Adrenal gland (tissue), 12 donors: ENCODE data around the gene TMEM116. TPM values are rescaled to one million over a fixed set of nuclear protein-coding genes. Genes with fewer than 3 reads are reported as not detected.

Source experiments
- DNase-seq, 7 donors: peaks; one replicate each; pipeline ENCODE4 v3.0.0-alpha.2; 2019 to 2020
- H3K27ac ChIP-seq, 5 donors: fragments of 200-600 bp; sonication (generic) in 4 of 5; 1 replicate in 3 of 5; 2 replicates in 2 of 5; pipeline versions ENCODE4 v1.5.1 to v1.8.0; 2016 to 2020; ENCODE audit warnings: mild to moderate bottlenecking in 1 of 5
- H3K27me3 ChIP-seq: fragments of 200-600 bp; 2 replicates; pipeline ENCODE4 v1.8.0; 2021
- H3K36me3 ChIP-seq, 2 donors: fragments of 200-600 bp; replicated peaks in 1 of 2; 1 replicate in 1 of 2; 2 replicates in 1 of 2; pipeline versions ENCODE4 v1.5.1 to v1.8.0; 2018 to 2022
- H3K4me1 ChIP-seq, 2 donors: fragments of 200-600 bp; replicated peaks in 1 of 2; 1 replicate in 1 of 2; 2 replicates in 1 of 2; pipeline versions ENCODE4 v1.5.1 to v1.8.0; 2018 to 2021
- H3K4me3 ChIP-seq, 4 donors: fragments of 200-600 bp; sonication (generic) in 3 of 4; one replicate each; pipeline ENCODE4 v1.5.1; 2016 to 2018
- H3K9me3 ChIP-seq, 3 donors: fragments of 200-600 bp; sonication (generic) in 1 of 3; replicated peaks in 1 of 3; 1 replicate in 2 of 3; 2 replicates in 1 of 3; pipeline versions ENCODE4 v1.5.1 to v1.8.0; 2016 to 2021
- POLR2A ChIP-seq, 2 donors: fragments of 450-650 bp; IDR thresholded peaks; one replicate each; pipeline ENCODE4 v1.6.1; 2017; ENCODE audit warnings: antibody characterized with exemption in 2 of 2, mild to moderate bottlenecking in 2 of 2, moderate library complexity in 1 of 2
- WGBS, 4 donors: extraction: QIAGEN DNeasy Blood & Tissue Kit in 2 of 4; methylation state at CpG; one replicate each; pipeline versions ENCODE4 v1.1.5 to v1.1.7; 2013 to 2017; 5-methylcytosine and 5-hydroxymethylcytosine counted together
- intact Hi-C, 2 donors: fragments of 100-400 bp; cut with DNase I; formaldehyde crosslinking; loops; one replicate each; pipeline versions ENCODE4 v1.14.1 to v1.15.0; 2022 to 2023
- polyA plus RNA-seq, 3 donors: library from polyadenylated mRNA; stranded (reverse); fragments of 200-250 nt in 2 of 3; fragments of 350-450 nt in 1 of 3; fragmentation: Illumina TruSeq in 1 of 3; extraction: RNeasy Lipid Tissue Mini Kit (QIAGEN cat#74804) in 1 of 3; gene quantifications; one replicate each; pipeline ENCODE4 v1.2.3, GENCODE V29; 2013 to 2014
- total RNA-seq, 9 donors: library from RNA; depleted of rRNA in 4 of 9; stranded (reverse); fragments of >200 nt in 4 of 9; fragments of 120-200 nt in 1 of 9; fragmentation: NEBNext Ultra II Directional in 1 of 9; extraction: Animal tissue kit (Norgen Biotek cat#: 25700) in 1 of 9; gene quantifications; one replicate each; pipeline versions ENCODE4 v1.1.0 to v1.2.4, GENCODE V29; 2013 to 2023
- TF ChIP-seq, protein P1 (sequence below), 6 experiments: fragments of 450-650 bp in 4 of 6; fragments of 200-600 bp in 2 of 6; sonication (generic) in 1 of 6; IDR thresholded peaks; 1 replicate in 5 of 6; 2 replicates in 1 of 6; pipeline versions ENCODE4 v1.5.1 to v1.8.0; 2016 to 2021; ENCODE audit warnings: antibody characterized with exemption in 6 of 6, mild to moderate bottlenecking in 2 of 6, moderate library complexity in 1 of 6
- donor health status: healthy with polysubstance abuse.
- donor health status: Bipolar disorder and iron deficiency.
- donor health status: DM: yes; HTN: yes; CAD: no.
- donor health status: DM: no; HTN: no; CAD: no.
- donor health status: DM: no; HTN: no; CAD: no.
- donor health status: DM: yes; HTN: yes; CAD: no.

TMEM116 gene
- total and polyA plus RNA-seq, 12 donors = 6.3 to 32.4 (median 18.8) TPM

DNA sequence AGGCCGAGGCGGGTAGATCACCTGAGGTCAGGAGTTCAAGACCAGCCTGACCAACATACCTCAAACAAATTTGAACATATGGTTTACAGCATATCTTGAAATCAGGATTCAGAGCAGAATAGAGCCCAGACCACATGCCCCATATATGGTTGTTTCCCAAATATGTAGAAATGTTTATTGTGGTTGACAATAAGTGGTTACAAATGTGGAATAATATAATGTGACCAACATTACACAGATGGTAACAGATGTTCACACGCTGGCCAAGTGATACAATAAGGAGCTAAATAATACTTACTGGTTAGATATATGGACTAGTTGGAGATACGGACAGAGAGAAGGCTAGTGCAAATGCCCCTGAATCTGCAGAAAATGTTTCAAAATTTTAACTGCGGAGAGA, 85.6 kb downstream of the TMEM116 start:
- intact Hi-C loops = no loop called here
- no peak for TF ChIP-seq POLR2A (IDR thresholded peaks at IDR 0.05)
- TF ChIP-seq, protein P1, sequence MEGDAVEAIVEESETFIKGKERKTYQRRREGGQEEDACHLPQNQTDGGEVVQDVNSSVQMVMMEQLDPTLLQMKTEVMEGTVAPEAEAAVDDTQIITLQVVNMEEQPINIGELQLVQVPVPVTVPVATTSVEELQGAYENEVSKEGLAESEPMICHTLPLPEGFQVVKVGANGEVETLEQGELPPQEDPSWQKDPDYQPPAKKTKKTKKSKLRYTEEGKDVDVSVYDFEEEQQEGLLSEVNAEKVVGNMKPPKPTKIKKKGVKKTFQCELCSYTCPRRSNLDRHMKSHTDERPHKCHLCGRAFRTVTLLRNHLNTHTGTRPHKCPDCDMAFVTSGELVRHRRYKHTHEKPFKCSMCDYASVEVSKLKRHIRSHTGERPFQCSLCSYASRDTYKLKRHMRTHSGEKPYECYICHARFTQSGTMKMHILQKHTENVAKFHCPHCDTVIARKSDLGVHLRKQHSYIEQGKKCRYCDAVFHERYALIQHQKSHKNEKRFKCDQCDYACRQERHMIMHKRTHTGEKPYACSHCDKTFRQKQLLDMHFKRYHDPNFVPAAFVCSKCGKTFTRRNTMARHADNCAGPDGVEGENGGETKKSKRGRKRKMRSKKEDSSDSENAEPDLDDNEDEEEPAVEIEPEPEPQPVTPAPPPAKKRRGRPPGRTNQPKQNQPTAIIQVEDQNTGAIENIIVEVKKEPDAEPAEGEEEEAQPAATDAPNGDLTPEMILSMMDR (IDR thresholded peaks at IDR 0.05) = no peak
- Histone ChIP-seq H3K9me3 (no peaks in the 10 kb centered on the region), H3K36me3 (peaks cover 0 to 5% of the 10 kb centered on the region in 2 donors), H3K27me3 (no peaks in the 10 kb centered on the region), H3K4me3 (no peak overlapping the region), H3K27ac (no peak overlapping the region), H3K4me1 (no peaks in the 10 kb centered on the region)
- DNase-seq = no peak
- 86 to 95% (median 94%) methylated on average over 5 of the region's 5 CpGs for WGBS, 4 donors

DNA sequence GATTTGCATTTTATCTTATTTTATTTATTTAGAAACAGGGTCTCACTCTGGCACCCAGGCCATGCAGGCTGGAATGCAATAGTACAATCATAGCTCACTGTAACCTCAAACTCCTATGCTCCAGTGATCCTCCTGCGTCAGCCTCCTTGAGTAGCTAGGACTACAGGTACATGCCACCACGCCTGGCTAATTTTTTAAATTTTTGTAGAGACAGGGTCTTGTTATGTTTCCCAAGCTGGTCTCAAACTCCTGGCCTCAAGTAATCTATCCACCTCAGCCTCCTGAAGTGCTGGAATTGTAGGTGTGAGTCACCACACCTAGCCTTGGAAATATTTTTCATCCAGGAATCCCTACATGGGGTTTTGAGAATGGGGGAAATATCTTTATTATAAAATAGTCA, 86.3 kb downstream of the TMEM116 start:
- H3K9me3 ChIP-seq = no peaks in the 10 kb centered on the region
- intact Hi-C loops = no loop called here
- 93 to 100% (median 97%) methylated on average over 2 of the region's 2 CpGs for WGBS, 4 donors
- no peaks in the 10 kb centered on the region for H3K4me1 ChIP-seq
- no peak overlapping the region for H3K4me3 ChIP-seq
- H3K27ac ChIP-seq = no peak overlapping the region
- H3K36me3 ChIP-seq = peaks cover 0 to 4% of the 10 kb centered on the region in 2 donors
- H3K27me3 ChIP-seq = no peaks in the 10 kb centered on the region
- no peak for DNase-seq
- TF ChIP-seq POLR2A (IDR thresholded peaks at IDR 0.05) = no peak
- TF ChIP-seq, protein P1 (IDR thresholded peaks at IDR 0.05) = no peak

DNA sequence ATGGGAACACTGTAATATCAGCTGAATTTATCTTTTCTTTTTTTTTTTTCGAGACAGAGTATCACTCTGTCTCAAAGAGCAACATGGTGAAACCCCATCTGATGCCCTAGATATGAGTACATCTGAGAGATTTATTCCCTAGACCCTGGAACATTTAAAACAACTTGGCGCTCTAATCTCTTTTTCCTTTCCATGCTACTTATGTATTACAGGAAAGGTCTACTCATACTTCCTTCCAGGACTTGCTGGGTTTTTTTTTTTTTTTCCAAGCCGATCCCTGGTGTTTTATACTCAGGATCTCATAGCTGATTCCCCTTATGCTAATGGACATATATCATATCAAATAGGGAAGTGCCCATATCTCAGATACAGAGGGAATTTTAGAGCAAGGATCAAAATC, 87.8 kb downstream of the TMEM116 start:
- TF ChIP-seq POLR2A (IDR thresholded peaks at IDR 0.05) = no peak
- TF ChIP-seq, protein P1 (IDR thresholded peaks at IDR 0.05) = no peak
- Histone ChIP-seq H3K9me3 (no peaks in the 10 kb centered on the region), H3K4me1 (no peaks in the 10 kb centered on the region), H3K27ac (no peak overlapping the region), H3K4me3 (no peak overlapping the region), H3K27me3 (no peaks in the 10 kb centered on the region), H3K36me3 (no peaks in the 10 kb centered on the region)
- intact Hi-C loops = no loop called here
- whole genome bisulfite sequencing, 4 donors = 78 to 83% (median 82%) methylated on average over 3 of the region's 3 CpGs
- no peak for DNase-seq

DNA sequence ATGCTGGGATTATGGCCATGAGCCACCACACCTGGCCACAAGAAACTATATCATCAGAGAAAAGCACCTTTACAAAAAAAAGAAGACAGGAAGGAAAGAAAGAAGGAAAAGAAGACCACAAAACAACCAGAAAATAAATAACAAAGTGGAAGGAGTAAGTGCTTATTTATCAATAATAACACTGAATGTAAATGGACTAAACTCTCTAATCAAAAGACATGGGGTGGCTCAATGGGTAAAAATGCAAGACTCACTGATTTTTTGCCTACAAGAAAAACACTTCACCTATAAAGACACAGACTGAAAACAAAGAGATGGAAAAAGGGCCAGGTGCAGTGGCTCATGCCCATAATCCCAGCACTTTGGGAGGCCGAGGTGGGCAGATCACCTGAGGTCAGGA, 105.2 kb downstream of the TMEM116 start:
- Histone ChIP-seq H3K27ac (no peak overlapping the region), H3K36me3 (no peaks in the 10 kb centered on the region), H3K9me3 (no peaks in the 10 kb centered on the region), H3K4me3 (no peak overlapping the region), H3K4me1 (no peaks in the 10 kb centered on the region), H3K27me3 (no peaks in the 10 kb centered on the region)
- intact Hi-C loops = no loop called here
- WGBS, 4 donors = 90 to 100% (median 93%) methylated on average over 1 of the region's 1 CpG
- TF ChIP-seq POLR2A (IDR thresholded peaks at IDR 0.05) = no peak
- TF ChIP-seq, protein P1 (IDR thresholded peaks at IDR 0.05) = no peak
- DNase-seq = no peak
